Endothelial cell of umbilical vein (primary cell): ENCODE data around the gene LHX2. TPM values are rescaled to one million over a fixed set of nuclear protein-coding genes. Genes with fewer than 3 reads are reported as not detected.

Experiments used
- BruUV-seq: library from RNA; stranded (reverse); fragments of 400-500 nt; replicated peaks from 2 replicates; lab custom pipeline; 2021; lab: Mats Ljungman, UMichigan
- CTCF ChIA-PET: fragments of 300-600, 350-600 bp; sonication (Branson Sonifier 250); formaldehyde crosslinking; loops from one replicate; lab custom pipeline; 2021; ENCODE audit warnings: antibody characterized with exemption, inconsistent platforms; lab: Charles Lee
- POLR2A ChIA-PET: fragments of 300-600, 350-600 bp; sonication (Branson Sonifier 250); formaldehyde crosslinking; loops from one replicate; lab custom pipeline; 2021; ENCODE audit warnings: antibody characterized with exemption, inconsistent platforms; lab: Charles Lee
- DNase-seq: peaks from one replicate; pipeline ENCODE4 v3.0.0-alpha.2; 2011; ENCODE audit warnings: low read depth, low spot score
- FAIRE-seq: peaks from 2 replicates; lab custom pipeline; 2011; peaks lifted over from hg19 to GRCh38; lab: Jason Lieb, UNC
- H2AFZ ChIP-seq: 2 replicates; pipeline ENCODE4 v1.6.0; 2012; ENCODE audit warnings: low read depth, low read length, control low read depth, inconsistent platforms
- H3K27ac ChIP-seq: 2 replicates; pipeline ENCODE4 v1.5.1; 2011; ENCODE audit warnings: low read depth, mild to moderate bottlenecking, control low read depth, low read length, moderate library complexity; ENCODE audit not compliant: insufficient read depth
- H3K27me3 ChIP-seq, 2 experiments: 2 replicates each; pipeline versions ENCODE4 v1.6.0 to v1.6.1; 2011; ENCODE audit warnings: low read length in 2 of 2, mixed read lengths in 1 of 2; ENCODE audit not compliant: control insufficient read depth in 2 of 2, insufficient read depth in 2 of 2
- H3K36me3 ChIP-seq, 2 experiments: 2 replicates in 1 of 2; 3 replicates in 1 of 2; pipeline ENCODE4 v1.5.1; 2011; ENCODE audit warnings: low read length in 2 of 2, mild to moderate bottlenecking in 1 of 2, moderate library complexity in 1 of 2; ENCODE audit not compliant: control insufficient read depth in 2 of 2, insufficient read depth in 2 of 2; ENCODE audit errors: extremely low read depth in 1 of 2
- H3K4me1 ChIP-seq: 3 replicates; pipeline ENCODE4 v1.5.1; 2011; ENCODE audit warnings: mild to moderate bottlenecking, low read length; ENCODE audit not compliant: control insufficient read depth, insufficient read depth; ENCODE audit errors: extremely low read depth
- H3K4me2 ChIP-seq: 2 replicates; pipeline ENCODE4 v1.6.1; 2011; ENCODE audit warnings: low read length, control low read depth, mixed read lengths; ENCODE audit not compliant: insufficient read depth
- H3K4me3 ChIP-seq, 3 experiments: fragments of 200-600 bp in 1 of 3; sonication (generic), shearing (Covaris generic) in 1 of 3; replicated peaks in 1 of 3; 2 replicates each; pipeline ENCODE4 v1.5.1; 2011 to 2016; ENCODE audit warnings: control low read depth in 3 of 3, low read length in 3 of 3, mild to moderate bottlenecking in 2 of 3, inconsistent platforms in 1 of 3, low read depth in 1 of 3, moderate library complexity in 1 of 3; ENCODE audit not compliant: insufficient read depth in 1 of 3
- H3K79me2 ChIP-seq: 2 replicates; pipeline ENCODE4 v1.6.0; 2012; ENCODE audit warnings: low read length, inconsistent platforms; ENCODE audit not compliant: control insufficient read depth, insufficient read depth
- H3K9ac ChIP-seq: replicated peaks from 2 replicates; pipeline ENCODE3; 2011; ENCODE audit warnings: low read length, control low read depth; ENCODE audit not compliant: insufficient read depth; ENCODE audit errors: extremely low read depth
- H3K9me1 ChIP-seq: replicated peaks from 3 replicates; pipeline ENCODE4 v1.6.0; 2011; ENCODE audit warnings: mild to moderate bottlenecking, low read length; ENCODE audit not compliant: control insufficient read depth, insufficient read depth; ENCODE audit errors: extremely low read depth
- H3K9me3 ChIP-seq: replicated peaks from 2 replicates; pipeline ENCODE4 v1.5.1; 2012; ENCODE audit warnings: low read length, inconsistent platforms; ENCODE audit not compliant: control insufficient read depth, insufficient read depth
- H4K20me1 ChIP-seq: replicated peaks from 2 replicates; pipeline ENCODE3; 2011; ENCODE audit warnings: mild to moderate bottlenecking, low read length; ENCODE audit not compliant: control insufficient read depth, insufficient read depth; ENCODE audit errors: extremely low read depth
- EZH2 ChIP-seq: IDR thresholded peaks from 2 replicates; pipeline ENCODE4 v1.6.1; 2012; ENCODE audit warnings: borderline replicate concordance, low read depth, mild to moderate bottlenecking, moderate library complexity, low read length, inconsistent platforms; ENCODE audit not compliant: severe bottlenecking
- JUN ChIP-seq: IDR thresholded peaks from 2 replicates; pipeline ENCODE4 v1.6.1; 2011; ENCODE audit warnings: borderline replicate concordance, low read depth; ENCODE audit not compliant: insufficient read length, insufficient read depth
- MYC ChIP-seq: IDR thresholded peaks from one replicate; pipeline ENCODE4 v1.6.1; 2011; ENCODE audit warnings: mild to moderate bottlenecking, low read depth, low read length
- POLR2AphosphoS5 ChIP-seq: IDR thresholded peaks from 2 replicates; pipeline ENCODE4 v1.6.1; 2012; ENCODE audit warnings: low read depth, mild to moderate bottlenecking, control low read depth, low read length, moderate library complexity; ENCODE audit not compliant: insufficient read depth
- dilution Hi-C: fragments of 300-500 bp; cut with MboI; formaldehyde crosslinking; loops from one replicate; pipeline ENCODE4 v1.15.0; 2019; ENCODE audit warnings: low sequenced_read_pairs; ENCODE audit not compliant: extremely low pct_ligation_motif_present
- intact Hi-C: fragments of 100-400 bp; cut with micrococcal nuclease; formaldehyde crosslinking; loops from one replicate; pipeline ENCODE4 v1.10.0; 2022
- polyA plus RNA-seq, 4 experiments: library from polyadenylated mRNA; depleted of rRNA in 3 of 4; stranded (reverse) in 3 of 4; unstranded in 1 of 4; fragments of >200 nt; gene quantifications; 2 replicates each; pipeline versions ENCODE4 v1.2.1 to v1.2.3, GENCODE V29; 2011 to 2012; ENCODE audit warnings: missing spikeins in 1 of 4
- total RNA-seq: library from RNA; stranded (reverse); gene quantifications from 2 replicates; pipeline ENCODE4 v1.2.3, GENCODE V29; 2021
- TF ChIP-seq, protein P1 (sequence below): IDR thresholded peaks from 2 replicates; pipeline ENCODE4 v1.6.1; 2011; ENCODE audit not compliant: insufficient read depth, insufficient read length
- TF ChIP-seq, protein P2 (sequence below), 2 donors: IDR thresholded peaks; 1 replicate in 1 of 2; 2 replicates in 1 of 2; pipeline ENCODE4 v1.5.1; 2011; ENCODE audit warnings: low read length in 2 of 2, mild to moderate bottlenecking in 2 of 2, moderate library complexity in 2 of 2, control low read depth in 1 of 2, inconsistent platforms in 1 of 2, low read depth in 1 of 2; ENCODE audit not compliant: insufficient read depth in 1 of 2; ENCODE audit errors: extremely low read depth in 1 of 2

LHX2 gene
- total and polyA plus RNA-seq, 2 donors (not counting 3 experiments of a cell fraction or from before 2014, with no cell fraction given) = not detected

DNA sequence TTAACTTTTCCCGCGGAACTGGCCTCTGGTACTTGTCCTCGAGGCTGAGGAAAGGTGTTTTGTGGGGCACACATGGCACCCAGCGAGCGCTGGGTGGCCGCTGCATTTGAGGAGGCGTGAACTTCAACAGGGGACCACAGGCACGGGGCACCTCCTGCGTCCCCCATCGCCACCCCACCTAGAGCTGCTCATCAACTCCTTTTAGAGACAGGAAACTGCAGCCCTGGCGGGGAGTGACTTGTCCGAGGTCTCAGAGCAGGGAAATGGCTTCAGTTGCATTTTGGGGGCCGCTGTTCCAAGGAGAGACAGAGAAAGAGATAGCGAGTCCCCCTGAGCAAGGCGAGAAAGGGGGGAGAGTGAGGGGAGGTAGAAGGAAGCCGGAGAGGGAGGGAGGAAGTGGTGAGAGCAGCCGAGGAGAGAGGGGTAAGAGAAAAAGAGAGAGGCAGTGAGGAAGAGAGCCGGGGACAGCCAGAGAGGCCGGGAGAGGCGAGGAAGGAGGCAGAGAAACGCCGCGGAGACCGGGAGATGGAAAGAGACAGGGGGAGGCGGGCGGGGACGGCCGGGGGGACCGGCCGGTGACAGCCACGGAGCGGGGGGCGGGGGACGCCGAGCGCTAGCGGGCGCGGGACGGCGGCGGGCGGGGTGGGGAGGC lies 12.5 kb upstream of the LHX2 start:
- Histone ChIP-seq H4K20me1 (peaks cover 2% of the 10 kb centered on the region), H2AFZ (peak overlapping the region; percentile 44), H3K9ac (no peak overlapping the region), H3K36me3 (no peaks in the 10 kb centered on the region), H3K4me3 (no peak overlapping the region), H3K9me3 (no peaks in the 10 kb centered on the region), H3K79me2 (no peaks in the 10 kb centered on the region), H3K4me2 (no peak overlapping the region), H3K4me1 (peaks cover 3% of the 10 kb centered on the region), H3K27ac (no peak overlapping the region), H3K9me1 (no peaks in the 10 kb centered on the region), H3K27me3 (peaks cover 84 to 85% of the 10 kb centered on the region in 2 experiments)
- FAIRE-seq (no peak), DNase-seq (no peak)
- intact Hi-C loops = no loop called here
- TF ChIP-seq, protein P1, sequence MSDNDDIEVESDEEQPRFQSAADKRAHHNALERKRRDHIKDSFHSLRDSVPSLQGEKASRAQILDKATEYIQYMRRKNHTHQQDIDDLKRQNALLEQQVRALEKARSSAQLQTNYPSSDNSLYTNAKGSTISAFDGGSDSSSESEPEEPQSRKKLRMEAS = no peak
- TF ChIP-seq POLR2AphosphoS5 (no peak), MYC (no peak), EZH2 (peak; percentile 100), JUN (no peak)
- TF ChIP-seq, protein P2, sequence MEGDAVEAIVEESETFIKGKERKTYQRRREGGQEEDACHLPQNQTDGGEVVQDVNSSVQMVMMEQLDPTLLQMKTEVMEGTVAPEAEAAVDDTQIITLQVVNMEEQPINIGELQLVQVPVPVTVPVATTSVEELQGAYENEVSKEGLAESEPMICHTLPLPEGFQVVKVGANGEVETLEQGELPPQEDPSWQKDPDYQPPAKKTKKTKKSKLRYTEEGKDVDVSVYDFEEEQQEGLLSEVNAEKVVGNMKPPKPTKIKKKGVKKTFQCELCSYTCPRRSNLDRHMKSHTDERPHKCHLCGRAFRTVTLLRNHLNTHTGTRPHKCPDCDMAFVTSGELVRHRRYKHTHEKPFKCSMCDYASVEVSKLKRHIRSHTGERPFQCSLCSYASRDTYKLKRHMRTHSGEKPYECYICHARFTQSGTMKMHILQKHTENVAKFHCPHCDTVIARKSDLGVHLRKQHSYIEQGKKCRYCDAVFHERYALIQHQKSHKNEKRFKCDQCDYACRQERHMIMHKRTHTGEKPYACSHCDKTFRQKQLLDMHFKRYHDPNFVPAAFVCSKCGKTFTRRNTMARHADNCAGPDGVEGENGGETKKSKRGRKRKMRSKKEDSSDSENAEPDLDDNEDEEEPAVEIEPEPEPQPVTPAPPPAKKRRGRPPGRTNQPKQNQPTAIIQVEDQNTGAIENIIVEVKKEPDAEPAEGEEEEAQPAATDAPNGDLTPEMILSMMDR (IDR thresholded peaks at IDR 0.05; ENCODE audit: extremely low read depth in 1 of 2, insufficient read depth in 1 of 2, low read depth in 1 of 2, low read length in 2 of 2) = no peak
- dilution Hi-C loops = no loop called here
- no TSS peak for BruUV-seq
- CTCF ChIA-PET = no interaction called here
- POLR2A ChIA-PET = no interaction called here
